NCI-H187 (cell line): ENCODE measurements around the gene FAM107A.

Source experiments
- DNase-seq, 2 experiments: peaks; one replicate each; lab custom pipeline; 2025; lab: John Stamatoyannopoulos, UW

Gene FAM107A

GRCh38 chr3:58591517-58592510, 14.6 kb upstream of the FAM107A start:
- no peak for DNase-seq

GRCh38 chr3:58588030-58588614, 10.9 kb upstream of the FAM107A start:
- no peak for DNase-seq

GRCh38 chr3:58586776-58587192, 9.6 kb upstream of the FAM107A start:
- DNase-seq: no peak

- no peak for DNase-seq
Measured at GRCh38 chr3:58585994-58586393, 8.8 kb upstream of the FAM107A start.

GRCh38 chr3:58585005-58585786, 8.0 kb upstream of the FAM107A start:
- peak; percentile 5 to 41 for DNase-seq

GRCh38 chr3:58584690-58585004, 7.5 kb upstream of the FAM107A start:
- DNase-seq: no peak

- peak; percentile 55 to 65 for DNase-seq
Measured at GRCh38 chr3:58581328-58582091, 4.3 kb upstream of the FAM107A start.

GRCh38 chr3:58580826-58581327, 3.7 kb upstream of the FAM107A start:
- DNase-seq: no peak

GRCh38 chr3:58578873-58579272, 1.7 kb upstream of the FAM107A start:
- no peak for DNase-seq

- no peak for DNase-seq
Measured at GRCh38 chr3:58576716-58577115, 475 bp downstream of the FAM107A start.

GRCh38 chr3:58575971-58576652, 1.1 kb downstream of the FAM107A start:
- DNase-seq: no peak

- DNase-seq: no peak
Measured at GRCh38 chr3:58574682-58575081, 2.5 kb downstream of the FAM107A start.

- no peak for DNase-seq
Measured at GRCh38 chr3:58574106-58574505, 3.1 kb downstream of the FAM107A start.

GRCh38 chr3:58573640-58574039, 3.6 kb downstream of the FAM107A start:
- no peak for DNase-seq

- no peak for DNase-seq
Measured at GRCh38 chr3:58572634-58573230, 4.5 kb downstream of the FAM107A start.

GRCh38 chr3:58572013-58572633, 5.1 kb downstream of the FAM107A start:
- no peak for DNase-seq

GRCh38 chr3:58570851-58571250, 6.3 kb downstream of the FAM107A start:
- no peak for DNase-seq

GRCh38 chr3:58569287-58570001, 7.7 kb downstream of the FAM107A start:
- no peak for DNase-seq

- DNase-seq: peak; percentile 16 to 19
Measured at GRCh38 chr3:58568572-58569286, 8.5 kb downstream of the FAM107A start.
